HCT116 (cell line): ENCODE measurements around the gene KPNB1. TPM values are rescaled to one million over a fixed set of nuclear protein-coding genes. Genes with fewer than 3 reads are reported as not detected.

Source experiments
- ATAC-seq: fragments of 200-7000 bp; cut with Tn5 transposase; 2 replicates; pipeline ENCODE4 v1.9.1; 2020; ENCODE audit warnings: mild to moderate bottlenecking, moderate library complexity
- BruUV-seq: library from RNA; stranded (reverse); fragments of 400-500 nt; replicated peaks from 2 replicates; lab custom pipeline; 2021; lab: Mats Ljungman, UMichigan
- CTCF ChIA-PET: fragments of 300-600 bp; sonication (Branson Sonifier 250); formaldehyde crosslinking; loops from one replicate; lab custom pipeline; 2021; ENCODE audit warnings: antibody characterized with exemption; lab: Charles Lee
- POLR2A ChIA-PET: fragments of 300-600, 350-600 bp; sonication (Branson Sonifier 250); formaldehyde crosslinking; loops from one replicate; lab custom pipeline; 2021; ENCODE audit warnings: antibody characterized with exemption; lab: Charles Lee
- RAD21 ChIA-PET, 2 experiments: fragments of 300-600 bp; sonication (Branson Sonifier 250); formaldehyde crosslinking; loops; one replicate each; lab custom pipeline; 2023; ENCODE audit warnings: low total read pairs in 2 of 2; ENCODE audit not compliant: uncharacterized antibody in 2 of 2, unreplicated experiment in 2 of 2, low non-redundant PET in 1 of 2; lab: Charles Lee
- DNase-seq: peaks from one replicate; pipeline ENCODE4 v3.0.0-alpha.2; 2010; ENCODE audit warnings: low read depth, low spot score
- H2AFZ ChIP-seq: fragments of 200-600 bp; shearing (Covaris generic), sonication (generic); 2 replicates; pipeline ENCODE4 v1.6.1; 2017; ENCODE audit warnings: low read depth, mixed run types, mixed read lengths, antibody characterized with exemption, low read length; ENCODE audit not compliant: poor library complexity, severe bottlenecking
- H3K27ac ChIP-seq: 2 replicates; pipeline ENCODE4 v1.5.1; 2012; ENCODE audit warnings: low read depth, low read length
- H3K27me3 ChIP-seq: fragments of 200-600 bp; sonication (generic); 2 replicates; pipeline ENCODE4 v1.6.1; 2016; ENCODE audit warnings: mixed run types, low read length, mixed read lengths; ENCODE audit not compliant: insufficient read depth
- H3K36me3 ChIP-seq, 2 experiments: fragments of 200-500 bp in 1 of 2; fragments of 200-600 bp in 1 of 2; sonication (Bioruptor generic) in 1 of 2; sonication (generic) in 1 of 2; 2 replicates each; pipeline versions ENCODE4 v1.5.1 to v1.6.1; 2014 to 2016; ENCODE audit warnings: low read length in 2 of 2, inconsistent platforms in 1 of 2, mixed read lengths in 1 of 2, mixed run types in 1 of 2; ENCODE audit not compliant: insufficient read depth in 2 of 2, control insufficient read depth in 1 of 2
- H3K4me1 ChIP-seq, 2 experiments: fragments of 200-600 bp in 1 of 2; sonication (generic) in 1 of 2; 2 replicates each; pipeline versions ENCODE4 v1.5.1 to v1.6.1; 2012 to 2017; ENCODE audit warnings: low read length in 2 of 2, inconsistent platforms in 1 of 2, mild to moderate bottlenecking in 1 of 2, mixed read lengths in 1 of 2, mixed run types in 1 of 2, moderate library complexity in 1 of 2; ENCODE audit not compliant: insufficient read depth in 2 of 2, control insufficient read depth in 1 of 2
- H3K4me2 ChIP-seq: fragments of 200-600 bp; sonication (generic); 2 replicates; pipeline ENCODE4 v1.6.1; 2017; ENCODE audit warnings: mixed run types, low read length, mixed read lengths
- H3K4me3 ChIP-seq, 2 experiments: fragments of 200-600 bp in 1 of 2; sonication (generic) in 1 of 2; replicated peaks in 1 of 2; 2 replicates each; pipeline ENCODE4 v1.5.1; 2011 to 2016; ENCODE audit warnings: low read length in 2 of 2, control low read depth in 1 of 2, low read depth in 1 of 2, mild to moderate bottlenecking in 1 of 2, mixed read lengths in 1 of 2, mixed run types in 1 of 2
- H3K79me2 ChIP-seq: fragments of 200-600 bp; sonication (generic); 2 replicates; pipeline ENCODE4 v1.6.1; 2017; ENCODE audit warnings: mild to moderate bottlenecking, mixed run types, low read length, moderate library complexity, mixed read lengths; ENCODE audit not compliant: insufficient read depth
- H3K9ac ChIP-seq: fragments of 200-600 bp; sonication (generic); 2 replicates; pipeline ENCODE4 v1.6.1; 2016; ENCODE audit warnings: low read length, mixed read lengths
- H3K9me2 ChIP-seq: fragments of 200-600 bp; sonication (generic), shearing (Covaris generic); 2 replicates; pipeline ENCODE4 v1.6.1; 2017; ENCODE audit warnings: mixed run types, mild to moderate bottlenecking, moderate library complexity; ENCODE audit not compliant: insufficient read depth
- H3K9me3 ChIP-seq, 2 experiments: fragments of 200-500 bp in 1 of 2; fragments of 200-600 bp in 1 of 2; sonication (Bioruptor generic) in 1 of 2; sonication (generic) in 1 of 2; 2 replicates each; pipeline ENCODE4 v1.6.1; 2014 to 2017; ENCODE audit warnings: low read length in 2 of 2, mixed read lengths in 2 of 2, inconsistent platforms in 1 of 2, low read depth in 1 of 2, mild to moderate bottlenecking in 1 of 2, mixed run types in 1 of 2, moderate library complexity in 1 of 2; ENCODE audit not compliant: control insufficient read depth in 1 of 2, insufficient read depth in 1 of 2
- H4K20me1 ChIP-seq: fragments of 200-600 bp; sonication (generic), shearing (Covaris generic); 2 replicates; pipeline ENCODE4 v1.6.1; 2017; ENCODE audit warnings: mixed run types, mild to moderate bottlenecking, moderate library complexity; ENCODE audit not compliant: insufficient read depth
- CBX3 ChIP-seq: IDR thresholded peaks from 2 replicates; pipeline ENCODE4 v1.6.1; 2012; ENCODE audit warnings: low read depth
- CEBPB ChIP-seq: IDR thresholded peaks from 2 replicates; pipeline ENCODE4 v1.6.1; 2012; ENCODE audit warnings: low read depth
- EZH2 ChIP-seq: fragments of 200-600 bp; sonication (generic); IDR thresholded peaks from 2 replicates; pipeline ENCODE4 v1.6.1; 2017; ENCODE audit warnings: antibody characterized with exemption, mixed run types
- EZH2phosphoT487 ChIP-seq: fragments of 200-600 bp; IDR thresholded peaks from 2 replicates; pipeline ENCODE4 v1.6.1; 2018; ENCODE audit warnings: antibody characterized with exemption, borderline replicate concordance
- POLR2A ChIP-seq: IDR thresholded peaks from 2 replicates; pipeline ENCODE4 v1.7.0; 2011; ENCODE audit warnings: borderline replicate concordance; ENCODE audit not compliant: insufficient read depth, insufficient read length; ENCODE audit errors: extremely low read depth
- POLR2AphosphoS5 ChIP-seq: IDR thresholded peaks from 2 replicates; pipeline ENCODE4 v1.6.1; 2011; ENCODE audit warnings: mild to moderate bottlenecking, low read depth, low read length, moderate library complexity
- RAD21 ChIP-seq: IDR thresholded peaks from 2 replicates; pipeline ENCODE4 v1.6.1; 2012; ENCODE audit warnings: low read depth, mild to moderate bottlenecking
- SP1 ChIP-seq: IDR thresholded peaks from 2 replicates; pipeline ENCODE4 v1.6.1; 2012; ENCODE audit warnings: low read depth
- SRF ChIP-seq: IDR thresholded peaks from 2 replicates; pipeline ENCODE4 v1.6.1; 2012; ENCODE audit warnings: low read depth
- TCF7L2 ChIP-seq: IDR thresholded peaks from 2 replicates; pipeline ENCODE4 v1.7.0; 2011; ENCODE audit warnings: borderline replicate concordance, inconsistent platforms; ENCODE audit not compliant: insufficient read depth, insufficient read length; ENCODE audit errors: extremely low read depth
- YY1 ChIP-seq: IDR thresholded peaks from 2 replicates; pipeline ENCODE4 v1.6.1; 2011; ENCODE audit warnings: low read length, low read depth, moderate library complexity, mild to moderate bottlenecking; ENCODE audit not compliant: insufficient replicate concordance; ENCODE audit errors: extremely low read depth
- ZFX ChIP-seq: fragments of 450-650 bp; IDR thresholded peaks from 2 replicates; pipeline ENCODE4 v1.6.1; 2017
- ZNF274 ChIP-seq: fragments of 200-500 bp; sonication (Bioruptor generic); IDR thresholded peaks from 2 replicates; pipeline ENCODE4 v1.6.1; 2014; ENCODE audit warnings: mild to moderate bottlenecking, low read depth, low read length, inconsistent platforms
- intact Hi-C: fragments of 100-400 bp; cut with micrococcal nuclease; formaldehyde crosslinking; loops from 2 replicates; pipeline ENCODE4 v1.10.0; 2022
- total RNA-seq: library from RNA; stranded (reverse); gene quantifications from one replicate; pipeline ENCODE4 v1.2.1, GENCODE V29; 2021; ENCODE audit not compliant: unreplicated experiment
- TF ChIP-seq, protein P1 (sequence below), 3 experiments: fragments of 200-600 bp in 1 of 3; sonication (generic) in 1 of 3; IDR thresholded peaks in 2 of 3; conservative IDR thresholded peaks in 1 of 3; 2 replicates each; pipeline ENCODE4 v1.5.1; 2012 to 2017; ENCODE audit warnings: low read depth in 2 of 3, low read length in 2 of 3, antibody characterized with exemption in 1 of 3, borderline replicate concordance in 1 of 3, control low read depth in 1 of 3, mild to moderate bottlenecking in 1 of 3, mixed read lengths in 1 of 3, mixed run types in 1 of 3, moderate library complexity in 1 of 3; ENCODE audit not compliant: insufficient read depth in 1 of 3
- TF ChIP-seq, protein P2 (sequence below): IDR thresholded peaks from 2 replicates; pipeline ENCODE4 v1.6.1; 2011; ENCODE audit warnings: mild to moderate bottlenecking, low read length, moderate library complexity; ENCODE audit not compliant: insufficient replicate concordance; ENCODE audit errors: extremely low read depth

Gene KPNB1
- total RNA-seq, 1 experiment from 2014 or later: 526 TPM

DNA sequence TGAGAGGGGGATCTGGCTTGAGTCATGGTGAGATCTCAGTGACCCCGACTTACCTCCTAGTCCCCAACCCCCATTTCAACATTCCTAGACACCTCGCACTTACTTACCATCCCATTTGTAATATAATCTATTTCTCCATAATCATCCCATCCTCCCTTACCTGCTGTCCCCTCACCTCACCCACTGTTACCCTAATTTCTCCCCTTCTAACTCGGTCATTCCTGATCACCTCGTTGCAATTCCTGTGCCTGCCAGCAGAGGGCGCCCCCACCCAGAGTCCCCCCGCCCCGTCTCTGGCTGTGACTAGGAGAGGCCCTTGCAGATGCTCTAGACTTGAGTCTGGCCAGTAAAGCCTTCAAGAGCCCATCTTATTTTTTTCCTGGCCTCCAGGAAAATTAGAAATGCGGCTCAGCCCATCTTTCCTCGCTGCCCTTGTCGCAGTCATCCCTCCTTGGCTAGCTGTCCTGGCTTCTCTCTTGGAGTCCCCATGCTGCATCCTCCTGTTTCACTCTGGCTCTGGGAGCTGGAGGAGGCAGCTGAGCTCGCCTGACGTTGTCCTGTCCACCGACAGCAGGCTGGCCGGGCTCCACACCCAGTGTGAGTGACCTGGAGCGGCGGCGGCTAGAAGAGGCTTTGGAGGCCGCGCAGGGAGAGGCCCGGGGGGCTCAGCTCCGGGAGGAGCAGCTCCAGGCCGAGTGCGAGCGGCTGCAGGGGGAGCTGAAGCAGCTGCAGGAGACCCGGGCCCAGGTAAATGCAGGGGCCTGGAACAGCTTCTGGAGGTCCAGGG is 49.2 kb downstream of the KPNB1 start:
- Histone ChIP-seq H3K9me2 (no peaks in the 10 kb centered on the region), H3K79me2 (no peaks in the 10 kb centered on the region), H3K36me3 (no peaks in the 10 kb centered on the region), H3K4me2 (no peak overlapping the region), H3K9ac (no peak overlapping the region), H2AFZ (no peak overlapping the region), H3K4me1 (peaks cover 5 to 11% of the 10 kb centered on the region in 2 experiments; a peak in 2 of 4 replicates), H3K9me3 (no peaks in the 10 kb centered on the region), H3K27me3 (no peaks in the 10 kb centered on the region), H4K20me1 (no peaks in the 10 kb centered on the region), H3K27ac (no peak overlapping the region), H3K4me3 (no peak overlapping the region)
- no TSS peak for BruUV-seq
- CTCF ChIA-PET: interaction anchor here (0.9 to 1.4 kb wide), 7 partner anchors 9 to 111 kb away, joined by 3 to 12 read pairs (median 3); no protein-coding TSS in a partner anchor
- POLR2A ChIA-PET: no interaction called here
- TF ChIP-seq SRF (no peak), EZH2phosphoT487 (no peak), RAD21 (peak; percentile 72), EZH2 (no peak)
- TF ChIP-seq, protein P1, sequence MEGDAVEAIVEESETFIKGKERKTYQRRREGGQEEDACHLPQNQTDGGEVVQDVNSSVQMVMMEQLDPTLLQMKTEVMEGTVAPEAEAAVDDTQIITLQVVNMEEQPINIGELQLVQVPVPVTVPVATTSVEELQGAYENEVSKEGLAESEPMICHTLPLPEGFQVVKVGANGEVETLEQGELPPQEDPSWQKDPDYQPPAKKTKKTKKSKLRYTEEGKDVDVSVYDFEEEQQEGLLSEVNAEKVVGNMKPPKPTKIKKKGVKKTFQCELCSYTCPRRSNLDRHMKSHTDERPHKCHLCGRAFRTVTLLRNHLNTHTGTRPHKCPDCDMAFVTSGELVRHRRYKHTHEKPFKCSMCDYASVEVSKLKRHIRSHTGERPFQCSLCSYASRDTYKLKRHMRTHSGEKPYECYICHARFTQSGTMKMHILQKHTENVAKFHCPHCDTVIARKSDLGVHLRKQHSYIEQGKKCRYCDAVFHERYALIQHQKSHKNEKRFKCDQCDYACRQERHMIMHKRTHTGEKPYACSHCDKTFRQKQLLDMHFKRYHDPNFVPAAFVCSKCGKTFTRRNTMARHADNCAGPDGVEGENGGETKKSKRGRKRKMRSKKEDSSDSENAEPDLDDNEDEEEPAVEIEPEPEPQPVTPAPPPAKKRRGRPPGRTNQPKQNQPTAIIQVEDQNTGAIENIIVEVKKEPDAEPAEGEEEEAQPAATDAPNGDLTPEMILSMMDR (IDR thresholded peaks at IDR 0.05 in 2 of 3, conservative IDR thresholded peaks at IDR 0.05 in 1 of 3; ENCODE audit: borderline replicate concordance in 1 of 3, insufficient read depth in 1 of 3, low read depth in 2 of 3, low read length in 2 of 3): peak in 2 of 3 experiments; percentile 98 to 100; a peak in 5 of 6 replicates
- RAD21 ChIA-PET: interaction anchor here in 1 of 2 experiments (0.6 kb wide), 1 partner anchor 50 kb away, joined by 3 read pairs; no protein-coding TSS in a partner anchor
- intact Hi-C loops: loop anchor here (1.0 kb wide), 1 partner anchor 103 kb away; no protein-coding TSS in a partner anchor
- DNase-seq (no peak), ATAC-seq (peak; percentile 68)

DNA sequence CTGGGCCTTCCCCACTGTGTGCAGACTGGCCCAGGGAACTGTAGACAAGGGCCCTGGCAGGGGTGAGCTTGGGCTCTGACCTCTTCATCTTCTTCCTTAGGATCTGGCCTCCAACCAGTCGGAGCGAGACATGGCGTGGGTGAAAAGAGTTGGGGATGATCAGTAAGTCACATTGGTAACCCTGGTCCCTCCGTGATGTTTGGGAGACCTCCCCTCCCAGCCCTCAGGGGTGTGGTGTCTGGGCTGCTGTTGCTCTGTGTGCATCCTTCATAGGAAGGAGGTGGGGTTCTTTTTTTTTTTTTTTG is 49.8 kb downstream of the KPNB1 start:
- BruUV-seq: no TSS peak
- RAD21 ChIA-PET: no interaction called here
- POLR2A ChIA-PET: no interaction called here
- no peak for TF ChIP-seq EZH2
- no peak for TF ChIP-seq SP1
- TF ChIP-seq YY1: no peak
- no peak for TF ChIP-seq SRF
- no peak for TF ChIP-seq EZH2phosphoT487
- no peak for TF ChIP-seq TCF7L2
- TF ChIP-seq CEBPB: no peak
- TF ChIP-seq ZNF274: no peak
- TF ChIP-seq, protein P2, sequence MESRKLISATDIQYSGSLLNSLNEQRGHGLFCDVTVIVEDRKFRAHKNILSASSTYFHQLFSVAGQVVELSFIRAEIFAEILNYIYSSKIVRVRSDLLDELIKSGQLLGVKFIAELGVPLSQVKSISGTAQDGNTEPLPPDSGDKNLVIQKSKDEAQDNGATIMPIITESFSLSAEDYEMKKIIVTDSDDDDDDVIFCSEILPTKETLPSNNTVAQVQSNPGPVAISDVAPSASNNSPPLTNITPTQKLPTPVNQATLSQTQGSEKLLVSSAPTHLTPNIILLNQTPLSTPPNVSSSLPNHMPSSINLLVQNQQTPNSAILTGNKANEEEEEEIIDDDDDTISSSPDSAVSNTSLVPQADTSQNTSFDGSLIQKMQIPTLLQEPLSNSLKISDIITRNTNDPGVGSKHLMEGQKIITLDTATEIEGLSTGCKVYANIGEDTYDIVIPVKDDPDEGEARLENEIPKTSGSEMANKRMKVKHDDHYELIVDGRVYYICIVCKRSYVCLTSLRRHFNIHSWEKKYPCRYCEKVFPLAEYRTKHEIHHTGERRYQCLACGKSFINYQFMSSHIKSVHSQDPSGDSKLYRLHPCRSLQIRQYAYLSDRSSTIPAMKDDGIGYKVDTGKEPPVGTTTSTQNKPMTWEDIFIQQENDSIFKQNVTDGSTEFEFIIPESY: no peak
- no peak for TF ChIP-seq POLR2AphosphoS5
- no peak for TF ChIP-seq POLR2A
- TF ChIP-seq CBX3: no peak
- no peak for TF ChIP-seq ZFX

More for the DNA sequence above, 49.8 kb downstream of the KPNB1 start:
- peaks cover 5 to 9% of the 10 kb centered on the region in 2 experiments; a peak in 2 of 4 replicates for H3K4me1 ChIP-seq
- no peaks in the 10 kb centered on the region for H4K20me1 ChIP-seq
- no peaks in the 10 kb centered on the region for H3K79me2 ChIP-seq
- DNase-seq (no peak), ATAC-seq (no peak)
- no peaks in the 10 kb centered on the region for H3K36me3 ChIP-seq
- no peak overlapping the region for H3K9ac ChIP-seq
- H3K4me2 ChIP-seq: no peak overlapping the region
- no peaks in the 10 kb centered on the region for H3K27me3 ChIP-seq
- no peaks in the 10 kb centered on the region for H3K9me3 ChIP-seq
- CTCF ChIA-PET: interaction anchor here (0.9 to 1.2 kb wide), 6 partner anchors 9 to 111 kb away, joined by 3 to 5 read pairs (median 3); no protein-coding TSS in a partner anchor
- no peak overlapping the region for H2AFZ ChIP-seq
- no peak overlapping the region for H3K4me3 ChIP-seq
- intact Hi-C loops: loop anchor here (1.0 kb wide), 1 partner anchor 103 kb away; no protein-coding TSS in a partner anchor
- no peak overlapping the region for H3K27ac ChIP-seq
- H3K9me2 ChIP-seq: no peaks in the 10 kb centered on the region
